ENCODE data around the gene P3R3URF.
"Not testable (repeated sequence)": the region's sequence is repeated elsewhere in the genome, so short reads cannot be mapped to it uniquely, and the experiment has no call there.

The P3R3URF gene

GRCh38 chr1:46176211-46176865 lies at the start of gene P3R3URF:
TSS of gene P3R3URF (minus strand) at chr1:46176488. CDS start at chr1:46176471, 17 bp downstream.
- DNase-seq, result no peak

- DNase-seq, result no peak
Measured at GRCh38 chr1:46224966-46225365, 48.7 kb upstream of the P3R3URF start.

- DNase-seq, result peak; percentile 89
Measured at GRCh38 chr1:46223472-46223943, 47.2 kb upstream of the P3R3URF start.

GRCh38 chr1:46223055-46223454 lies 46.8 kb upstream of the P3R3URF start:
- not testable (repeated sequence) for DNase-seq

- DNase-seq, result no peak
Measured at GRCh38 chr1:46221749-46222148, 45.5 kb upstream of the P3R3URF start.

- DNase-seq, result no peak
Measured at GRCh38 chr1:46220808-46221207, 44.5 kb upstream of the P3R3URF start.

GRCh38 chr1:46219551-46220520 lies 43.5 kb upstream of the P3R3URF start:
- DNase-seq, result no peak

GRCh38 chr1:46218443-46218842 lies 42.2 kb upstream of the P3R3URF start:
- DNase-seq, result no peak

GRCh38 chr1:46215504-46215903 lies 39.2 kb upstream of the P3R3URF start:
- no peak for DNase-seq

- DNase-seq, result no peak
Measured at GRCh38 chr1:46211051-46211450, 34.8 kb upstream of the P3R3URF start.

- DNase-seq, result no peak
Measured at GRCh38 chr1:46210561-46210960, 34.3 kb upstream of the P3R3URF start.

GRCh38 chr1:46206399-46206798 lies 30.1 kb upstream of the P3R3URF start:
- DNase-seq, result no peak

- no peak for DNase-seq
Measured at GRCh38 chr1:46205791-46206190, 29.5 kb upstream of the P3R3URF start.

- no peak for DNase-seq
Measured at GRCh38 chr1:46205141-46205540, 28.9 kb upstream of the P3R3URF start.

- no peak for DNase-seq
Measured at GRCh38 chr1:46204406-46204742, 28.1 kb upstream of the P3R3URF start.

GRCh38 chr1:46203738-46204405 lies 27.6 kb upstream of the P3R3URF start:
- no peak for DNase-seq

GRCh38 chr1:46199233-46199749 lies 23.0 kb upstream of the P3R3URF start:
- DNase-seq, result no peak

- DNase-seq, result peak; percentile 28
Measured at GRCh38 chr1:46197964-46198811, 21.9 kb upstream of the P3R3URF start, which contains the start of gene POMGNT1. TSS of gene POMGNT1 (minus strand) at chr1:46198434. CDS start at chr1:46197821, 613 bp downstream.

- no peak for DNase-seq
Measured at GRCh38 chr1:46197560-46197963, 21.3 kb upstream of the P3R3URF start.

- no peak for DNase-seq
Measured at GRCh38 chr1:46196609-46197008, 20.3 kb upstream of the P3R3URF start.

GRCh38 chr1:46194641-46195193 lies 18.4 kb upstream of the P3R3URF start:
- no peak for DNase-seq

Measured in amniotic stem cell (primary cell).